ENCODE measurements around the gene ZDHHC9. TPM values are rescaled to one million over a fixed set of nuclear protein-coding genes. Genes with fewer than 3 reads are reported as not detected.

The ZDHHC9 gene
- total RNA-seq, 4 donors from 2014 or later: 5.4 to 17.1 (median 14.4) TPM

GRCh38 chrX:129761596-129761995, 82.1 kb downstream of the ZDHHC9 start:
- Histone ChIP-seq H3K36me3 (no peaks in the 10 kb centered on the region), H3K4me1 (no peaks in the 10 kb centered on the region), H3K9me3 (no peaks in the 10 kb centered on the region), H3K4me3 (no peak overlapping the region), H3K27ac (no peak overlapping the region), H3K27me3 (no peaks in the 10 kb centered on the region)
- no peak for ATAC-seq
- TF ChIP-seq POLR2A (IDR thresholded peaks at IDR 0.05) (no peak), EP300 (IDR thresholded peaks at IDR 0.05) (no peak), POLR2AphosphoS5 (IDR thresholded peaks at IDR 0.05) (no peak), CTCF (IDR thresholded peaks at IDR 0.05) (no peak)
- 57% methylated on average over 2 of the region's 4 CpGs; no CpG with 5 or more reads in 1 of the 2 donors for WGBS, 2 donors (ENCODE audit: low coverage in 1 of 2)

GRCh38 chrX:129760981-129761380, 82.7 kb downstream of the ZDHHC9 start:
- Histone ChIP-seq H3K4me3 (no peak overlapping the region), H3K27me3 (no peaks in the 10 kb centered on the region), H3K4me1 (no peaks in the 10 kb centered on the region), H3K9me3 (no peaks in the 10 kb centered on the region), H3K27ac (no peak overlapping the region), H3K36me3 (no peaks in the 10 kb centered on the region)
- WGBS, 2 donors (ENCODE audit: low coverage in 1 of 2): no CpG with 5 or more reads among the region's 6 CpGs
- no peak for ATAC-seq
- TF ChIP-seq EP300 (IDR thresholded peaks at IDR 0.05): no peak
- no peak for TF ChIP-seq POLR2AphosphoS5 (IDR thresholded peaks at IDR 0.05)
- TF ChIP-seq CTCF (IDR thresholded peaks at IDR 0.05): no peak
- no peak for TF ChIP-seq POLR2A (IDR thresholded peaks at IDR 0.05)

DNA sequence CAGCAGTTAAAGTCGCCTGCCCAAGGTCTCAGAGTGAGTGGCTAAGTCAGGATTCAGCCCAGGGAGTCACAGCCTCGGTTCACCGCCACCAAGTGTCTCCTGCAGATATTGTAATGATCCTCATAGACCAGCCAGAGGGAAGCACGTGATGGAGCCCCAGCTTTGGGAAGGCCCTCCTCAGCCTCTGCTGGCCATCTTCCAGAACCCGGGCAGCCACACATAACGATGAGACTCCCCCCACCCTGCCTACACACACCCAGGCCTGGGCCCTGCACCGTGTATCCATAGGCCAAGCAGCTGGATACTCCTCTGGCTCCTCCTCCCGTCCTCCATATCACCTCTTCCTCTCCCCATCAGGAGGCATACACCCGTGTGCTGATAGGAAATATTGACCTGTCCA, 83.5 kb downstream of the ZDHHC9 start:
- H3K9me3 ChIP-seq: no peaks in the 10 kb centered on the region
- no peaks in the 10 kb centered on the region for H3K4me1 ChIP-seq
- TF ChIP-seq CTCF (IDR thresholded peaks at IDR 0.05): no peak
- no peak for TF ChIP-seq POLR2A (IDR thresholded peaks at IDR 0.05)
- TF ChIP-seq EP300 (IDR thresholded peaks at IDR 0.05): no peak
- TF ChIP-seq POLR2AphosphoS5 (IDR thresholded peaks at IDR 0.05): no peak
- no peak overlapping the region for H3K27ac ChIP-seq
- no peaks in the 10 kb centered on the region for H3K36me3 ChIP-seq
- WGBS, 2 donors (ENCODE audit: low coverage in 1 of 2): 73 to 100% methylated on average over 1 to 5 of the region's 9 CpGs
- H3K27me3 ChIP-seq: no peaks in the 10 kb centered on the region
- H3K4me3 ChIP-seq: no peak overlapping the region
- peak; percentile 10 for ATAC-seq

DNA sequence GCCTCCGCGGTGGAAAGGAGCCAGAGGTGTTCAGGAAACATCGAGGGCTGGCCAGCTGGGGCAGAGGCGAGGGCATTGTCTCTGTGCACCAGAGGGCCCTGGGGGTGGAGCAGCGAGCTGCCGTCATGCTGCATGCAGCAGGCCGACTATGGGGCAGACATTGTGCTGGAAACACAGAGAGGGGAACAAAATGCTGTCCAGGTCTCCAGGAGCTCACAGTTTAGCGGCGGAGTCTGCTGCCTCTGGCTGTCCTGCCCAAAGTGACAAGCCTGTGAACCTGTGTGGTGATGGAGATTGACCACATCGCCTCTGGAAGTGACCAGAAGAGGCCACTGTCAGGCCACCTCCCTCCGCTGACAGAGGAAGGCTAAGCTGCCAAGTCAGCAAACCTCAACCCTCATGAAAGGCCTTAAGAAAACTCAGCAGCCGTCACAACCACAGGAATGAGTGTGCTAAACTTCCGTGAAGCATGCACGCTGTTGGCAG, 84.1 kb downstream of the ZDHHC9 start:
- WGBS, 2 donors (ENCODE audit: low coverage in 1 of 2): 50% methylated on average over 2 of the region's 14 CpGs; no CpG with 5 or more reads in 1 of the 2 donors
- no peaks in the 10 kb centered on the region for H3K4me1 ChIP-seq
- H3K9me3 ChIP-seq: no peaks in the 10 kb centered on the region
- TF ChIP-seq EP300 (IDR thresholded peaks at IDR 0.05) (no peak), CTCF (IDR thresholded peaks at IDR 0.05) (no peak), POLR2AphosphoS5 (IDR thresholded peaks at IDR 0.05) (no peak), POLR2A (IDR thresholded peaks at IDR 0.05) (no peak)
- ATAC-seq: peak; percentile 46
- no peaks in the 10 kb centered on the region for H3K36me3 ChIP-seq
- H3K27me3 ChIP-seq: no peaks in the 10 kb centered on the region
- peak overlapping the region in 1 of 4 donors; percentile 9 for H3K27ac ChIP-seq
- H3K4me3 ChIP-seq: no peak overlapping the region

DNA sequence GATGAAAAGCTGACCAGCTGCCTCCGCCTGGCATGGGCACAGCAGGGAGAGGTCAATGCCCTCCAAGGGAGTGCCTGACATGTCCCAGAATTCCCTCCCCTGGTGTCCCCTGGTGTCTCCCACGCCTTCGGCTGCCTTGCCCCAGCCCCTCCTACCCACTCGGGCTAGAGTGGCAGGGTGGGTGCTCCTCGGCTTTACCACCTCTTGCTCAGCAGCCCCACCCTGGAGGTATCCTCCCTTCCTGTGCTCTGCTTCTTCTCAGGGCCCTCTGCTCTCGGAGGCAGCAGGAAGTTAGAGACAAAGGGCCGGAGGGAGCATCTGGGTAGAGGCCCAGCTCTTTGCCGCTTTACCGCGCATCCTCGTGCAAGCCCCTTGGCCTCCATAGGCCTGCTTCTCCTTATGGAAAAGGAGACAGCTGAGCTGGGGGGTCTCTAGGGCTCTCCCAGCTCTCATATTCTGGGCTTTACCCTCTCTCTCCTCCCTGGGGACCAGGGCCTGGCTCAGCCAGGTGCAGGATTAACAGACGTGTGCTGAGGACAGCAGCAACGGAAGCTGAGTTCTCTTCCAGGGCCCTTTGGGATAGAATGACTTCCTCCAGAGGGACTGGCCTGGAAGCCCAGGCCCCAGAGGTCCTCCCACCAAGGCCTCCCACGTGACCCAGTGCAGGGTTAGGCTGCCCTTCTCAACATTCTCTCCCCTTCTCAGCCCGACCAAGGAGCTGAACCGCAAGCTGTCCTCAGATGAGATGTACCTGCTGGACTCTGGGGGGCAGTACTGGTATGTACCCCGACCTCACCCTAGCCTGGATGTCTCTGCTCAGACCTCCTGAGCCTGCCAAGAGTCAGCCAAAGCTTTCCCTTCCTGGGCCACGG, 87.7 kb downstream of the ZDHHC9 start:
- WGBS, 2 donors (ENCODE audit: low coverage in 1 of 2): 86% methylated on average over 5 of the region's 18 CpGs; no CpG with 5 or more reads in 1 of the 2 donors
- H3K27ac ChIP-seq: no peak overlapping the region
- H3K4me3 ChIP-seq: no peak overlapping the region
- no peaks in the 10 kb centered on the region for H3K27me3 ChIP-seq
- ATAC-seq: no peak
- H3K4me1 ChIP-seq: no peaks in the 10 kb centered on the region
- no peaks in the 10 kb centered on the region for H3K36me3 ChIP-seq
- no peak for TF ChIP-seq POLR2A (IDR thresholded peaks at IDR 0.05)
- TF ChIP-seq CTCF (IDR thresholded peaks at IDR 0.05): no peak
- no peak for TF ChIP-seq EP300 (IDR thresholded peaks at IDR 0.05)
- TF ChIP-seq POLR2AphosphoS5 (IDR thresholded peaks at IDR 0.05): no peak
- H3K9me3 ChIP-seq: no peaks in the 10 kb centered on the region
